ENCODE results near the gene NLRP4. TPM values are rescaled to one million over a fixed set of nuclear protein-coding genes. Genes with fewer than 3 reads are reported as not detected.

NLRP4 gene
- total and polyA plus RNA-seq, 8 donors: not detected

GRCh38 chr19:55866521-55866920 is 30.2 kb downstream of the NLRP4 start:
- no peak for ATAC-seq
- intact Hi-C loops (cut with DNase I): no loop called here
- H3K27ac ChIP-seq: no peak overlapping the region
- 38 to 47% methylated on average over 3 of the region's 3 CpGs for WGBS, 2 donors
- TF ChIP-seq CTCF (IDR thresholded peaks at IDR 0.05): no peak
- peaks cover 0 to 10% (median 0%) of the 10 kb centered on the region in 4 donors for H3K27me3 ChIP-seq
- no peak overlapping the region for H3K4me3 ChIP-seq
- no peak for DNase-seq
- no peaks in the 10 kb centered on the region for H3K36me3 ChIP-seq
- H3K9me3 ChIP-seq: no peaks in the 10 kb centered on the region
- no peak for FAIRE-seq
- H3K4me1 ChIP-seq: no peaks in the 10 kb centered on the region

GRCh38 chr19:55867101-55867500 is 30.8 kb downstream of the NLRP4 start:
- FAIRE-seq (no peak), ATAC-seq (no peak), DNase-seq (no peak)
- 79 to 88% methylated on average over 7 of the region's 7 CpGs for WGBS, 2 donors
- Histone ChIP-seq H3K4me1 (no peaks in the 10 kb centered on the region), H3K4me3 (no peak overlapping the region), H3K27me3 (peaks cover 0 to 16% (median 0%) of the 10 kb centered on the region in 4 donors), H3K9me3 (no peaks in the 10 kb centered on the region), H3K36me3 (no peaks in the 10 kb centered on the region), H3K27ac (no peak overlapping the region)
- TF ChIP-seq CTCF (IDR thresholded peaks at IDR 0.05): no peak
- intact Hi-C loops (cut with DNase I): no loop called here

- Histone ChIP-seq H3K36me3 (no peaks in the 10 kb centered on the region), H3K4me1 (no peaks in the 10 kb centered on the region), H3K4me3 (no peak overlapping the region), H3K27ac (no peak overlapping the region), H3K27me3 (peaks cover 0 to 13% (median 0%) of the 10 kb centered on the region in 4 donors), H3K9me3 (no peaks in the 10 kb centered on the region)
- FAIRE-seq (no peak), DNase-seq (no peak), ATAC-seq (no peak)
- TF ChIP-seq CTCF (IDR thresholded peaks at IDR 0.05): no peak
- intact Hi-C loops (cut with DNase I): no loop called here
- 63 to 78% methylated on average over 11 of the region's 11 CpGs for WGBS, 2 donors
Measured at GRCh38 chr19:55870736-55871135, 34.4 kb downstream of the NLRP4 start.

GRCh38 chr19:55877211-55877610 is 40.9 kb downstream of the NLRP4 start:
- WGBS, 2 donors: 33 to 49% methylated on average over 3 of the region's 3 CpGs
- Histone ChIP-seq H3K27me3 (peaks cover 0 to 2% (median 0%) of the 10 kb centered on the region in 4 donors), H3K9me3 (no peaks in the 10 kb centered on the region), H3K4me1 (no peaks in the 10 kb centered on the region), H3K27ac (no peak overlapping the region), H3K36me3 (no peaks in the 10 kb centered on the region), H3K4me3 (no peak overlapping the region)
- DNase-seq: no peak
- FAIRE-seq: no peak
- intact Hi-C loops (cut with DNase I): no loop called here
- TF ChIP-seq CTCF (IDR thresholded peaks at IDR 0.05): no peak
- ATAC-seq: no peak

GRCh38 chr19:55882626-55883025 is 46.3 kb downstream of the NLRP4 start:
- no peak for ATAC-seq
- peaks cover 0 to 7% (median 0%) of the 10 kb centered on the region in 4 donors for H3K27me3 ChIP-seq
- DNase-seq: no peak
- TF ChIP-seq CTCF (IDR thresholded peaks at IDR 0.05): no peak
- H3K36me3 ChIP-seq: no peaks in the 10 kb centered on the region
- no peak overlapping the region for H3K4me3 ChIP-seq
- WGBS, 2 donors: 56 to 68% methylated on average over 4 of the region's 4 CpGs
- intact Hi-C loops (cut with DNase I): no loop called here
- H3K4me1 ChIP-seq: no peaks in the 10 kb centered on the region
- H3K9me3 ChIP-seq: no peaks in the 10 kb centered on the region
- no peak for FAIRE-seq
- no peak overlapping the region for H3K27ac ChIP-seq

Measured in pancreas (tissue), 10 donors.